B cell (primary cell): Measurements from ENCODE around the gene BCKDHA. TPM values are rescaled to one million over a fixed set of nuclear protein-coding genes. Genes with fewer than 3 reads are reported as not detected.

Source experiments
- ATAC-seq: fragments of 200-7000 bp; cut with Tn5 transposase; one replicate; pipeline ENCODE4 v1.10.0; 2021; ENCODE audit warnings: low read depth, mild to moderate bottlenecking, moderate number of reproducible peaks, moderate library complexity
- CTCF ChIA-PET: fragments of 350-600 bp; sonication (Branson Sonifier 250); formaldehyde crosslinking; loops from one replicate; lab custom pipeline; 2021; ENCODE audit warnings: antibody characterized with exemption, inconsistent platforms; lab: Charles Lee
- POLR2A ChIA-PET: fragments of 350-600 bp; sonication (Branson Sonifier 250); formaldehyde crosslinking; loops from one replicate; lab custom pipeline; 2021; ENCODE audit warnings: antibody characterized with exemption; lab: Charles Lee
- DNase-seq: peaks from one replicate; pipeline ENCODE4 v3.0.0; 2013
- H2AFZ ChIP-seq: 2 replicates; pipeline ENCODE4 v1.6.1; 2012; ENCODE audit warnings: mild to moderate bottlenecking, low read depth, low read length; ENCODE audit not compliant: insufficient read depth, poor library complexity, severe bottlenecking
- H3K27ac ChIP-seq, 2 donors: 1 replicate in 1 of 2; 2 replicates in 1 of 2; pipeline ENCODE4 v1.5.1; 2012 to 2013; ENCODE audit warnings: low read length in 2 of 2, mild to moderate bottlenecking in 2 of 2, moderate library complexity in 1 of 2
- H3K27me3 ChIP-seq, 4 experiments: fragments of 200-600 bp in 1 of 4; sonication (generic) in 1 of 4; replicated peaks in 1 of 4; 1 replicate in 2 of 4; 2 replicates in 2 of 4; pipeline versions ENCODE4 v1.6.1 to v1.7.0; 2013 to 2016; ENCODE audit warnings: low read length in 3 of 4, mild to moderate bottlenecking in 2 of 4, mixed read lengths in 1 of 4, moderate library complexity in 1 of 4; ENCODE audit not compliant: insufficient read depth in 4 of 4, control insufficient read depth in 3 of 4; ENCODE audit errors: control extremely low read depth in 1 of 4
- H3K36me3 ChIP-seq, 2 experiments: replicated peaks in 1 of 2; 1 replicate in 1 of 2; 2 replicates in 1 of 2; pipeline versions ENCODE4 v1.6.1 to v1.7.1; 2013; ENCODE audit warnings: low read length in 1 of 2; ENCODE audit not compliant: insufficient read depth in 2 of 2, control insufficient read depth in 1 of 2; ENCODE audit errors: control extremely low read depth in 1 of 2, extremely low read depth in 1 of 2
- H3K4me1 ChIP-seq, 2 donors: fragments of 200-600 bp in 1 of 2; sonication (generic) in 1 of 2; 1 replicate in 1 of 2; 2 replicates in 1 of 2; pipeline versions ENCODE4 v1.5.1 to v1.6.1; 2013 to 2017; ENCODE audit warnings: low read length in 2 of 2; ENCODE audit not compliant: control insufficient read depth in 2 of 2, insufficient read depth in 2 of 2
- H3K4me2 ChIP-seq: replicated peaks from 2 replicates; pipeline ENCODE3; 2012; ENCODE audit warnings: mild to moderate bottlenecking, low read depth, low read length; ENCODE audit not compliant: poor library complexity, severe bottlenecking
- H3K4me3 ChIP-seq, 5 experiments: fragments of 200-600 bp in 1 of 5; sonication (generic) in 1 of 5; 1 replicate in 3 of 5; 2 replicates in 2 of 5; pipeline versions ENCODE4 v1.5.1 to v1.7.0; 2011 to 2016; ENCODE audit warnings: low read length in 4 of 5, mild to moderate bottlenecking in 4 of 5, low read depth in 2 of 5, control low read depth in 1 of 5, moderate library complexity in 1 of 5; ENCODE audit not compliant: insufficient read depth in 1 of 5; ENCODE audit errors: control extremely low read depth in 1 of 5, extremely low read depth in 1 of 5
- H3K79me2 ChIP-seq: fragments of 200-600 bp; sonication (generic); one replicate; pipeline ENCODE4 v1.6.0; 2016; ENCODE audit warnings: low read length; ENCODE audit not compliant: control insufficient read depth, insufficient read depth
- H3K9ac ChIP-seq: fragments of 200-600 bp; sonication (generic); 2 replicates; pipeline ENCODE4 v1.6.1; 2017; ENCODE audit warnings: mild to moderate bottlenecking, low read length, moderate library complexity
- H3K9me3 ChIP-seq, 3 donors: one replicate each; pipeline versions ENCODE4 v1.6.1 to v1.7.1; 2013; ENCODE audit warnings: low read length in 2 of 3; ENCODE audit not compliant: control insufficient read depth in 2 of 3, insufficient read depth in 1 of 3; ENCODE audit errors: control extremely low read depth in 1 of 3
- H4K20me1 ChIP-seq: 2 replicates; pipeline ENCODE4 v1.6.0; 2012; ENCODE audit warnings: mild to moderate bottlenecking, low read length; ENCODE audit not compliant: insufficient read depth, control insufficient read depth, poor library complexity, severe bottlenecking
- H3K27ac Mint-ChIP-seq: one replicate; pipeline ENCODE4 v1.8.0; 2021; ENCODE audit warnings: mixed read lengths
- H3K27me3 Mint-ChIP-seq: one replicate; pipeline ENCODE4 v1.8.0; 2021; ENCODE audit warnings: mixed read lengths
- H3K4me1 Mint-ChIP-seq: one replicate; pipeline ENCODE4 v1.8.0; 2021; ENCODE audit warnings: mixed read lengths
- H3K4me3 Mint-ChIP-seq: one replicate; pipeline ENCODE4 v1.8.0; 2021; ENCODE audit warnings: mixed read lengths
- H3K9me3 Mint-ChIP-seq: one replicate; pipeline ENCODE4 v1.8.0; 2022; ENCODE audit warnings: mixed read lengths; ENCODE audit not compliant: insufficient read depth
- EZH2 ChIP-seq: IDR thresholded peaks from 2 replicates; pipeline ENCODE4 v1.6.1; 2012; ENCODE audit warnings: borderline replicate concordance, low read depth, mild to moderate bottlenecking, moderate library complexity, low read length; ENCODE audit not compliant: insufficient read depth, poor library complexity, severe bottlenecking
- WGBS: methylation state at CpG from one replicate; pipeline ENCODE4 v1.1.5; 2013; ENCODE audit warnings: missing lambda C conversion rate; ENCODE audit not compliant: insufficient coverage; 5-methylcytosine and 5-hydroxymethylcytosine counted together
- intact Hi-C: fragments of 100-400 bp; cut with micrococcal nuclease; formaldehyde crosslinking; loops from one replicate; pipeline ENCODE4 v1.10.0; 2022
- polyA plus RNA-seq: library from polyadenylated mRNA; depleted of rRNA; stranded (reverse); fragments of >200 nt; gene quantifications from 2 replicates; pipeline ENCODE4 v1.2.3, GENCODE V29; 2012
- total RNA-seq, 2 donors: library from RNA; stranded (reverse); fragments of 120-200 nt in 1 of 2; gene quantifications; 1 replicate in 1 of 2; 2 replicates in 1 of 2; pipeline versions ENCODE4 v1.2.3 to v1.2.4, GENCODE V29; 2013 to 2022
- TF ChIP-seq, protein P1 (sequence below): fragments of 200-600 bp; IDR thresholded peaks from one replicate; pipeline ENCODE4 v1.8.0; 2022; ENCODE audit warnings: antibody characterized with exemption, mild to moderate bottlenecking

BCKDHA gene
- total and polyA plus RNA-seq, 2 donors (not counting 1 experiment from before 2014, with no cell fraction given), result 20.6 to 39.7 TPM

DNA sequence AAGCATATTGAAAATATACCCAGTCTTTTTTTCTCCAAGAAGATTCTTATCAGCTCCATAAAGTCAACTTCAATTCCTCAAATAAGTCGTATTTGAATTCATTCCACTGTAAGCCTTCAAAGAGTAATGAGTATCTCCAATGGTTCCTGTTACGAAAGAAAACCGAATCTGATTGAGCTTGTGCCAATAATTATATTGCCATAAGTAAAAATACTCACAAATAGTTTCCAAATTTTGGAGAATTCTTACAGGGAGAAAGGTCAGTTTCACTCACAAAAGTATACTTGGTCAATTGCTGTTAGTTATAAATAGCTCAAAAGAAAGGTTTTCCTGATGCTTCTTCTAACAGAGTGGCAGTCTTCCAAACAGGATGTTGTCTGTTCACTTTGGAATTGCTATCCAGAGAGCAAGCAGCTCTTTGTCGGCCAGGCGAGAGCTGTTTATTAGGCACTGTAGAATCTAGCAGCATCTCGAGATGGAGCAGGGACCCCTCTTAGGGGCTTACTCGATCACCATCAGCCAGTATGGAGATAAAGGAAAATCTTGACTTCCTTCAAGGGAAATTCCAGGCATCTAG lies 58.8 kb downstream of the BCKDHA start:
- Histone ChIP-seq H3K4me1 (peaks cover 8 to 11% of the 10 kb centered on the region in 2 donors), H3K79me2 (no peaks in the 10 kb centered on the region), H3K4me2 (no peak overlapping the region), H3K9ac (no peak overlapping the region), H3K36me3 (no peaks in the 10 kb centered on the region), H3K9me3 (no peaks in the 10 kb centered on the region), H3K27me3 (no peaks in the 10 kb centered on the region), H2AFZ (no peak overlapping the region), H3K27ac (no peak overlapping the region), H4K20me1 (no peaks in the 10 kb centered on the region), H3K4me3 (no peak overlapping the region)
- intact Hi-C loops, result no loop called here
- POLR2A ChIA-PET, result interaction anchor here (1.4 to 1.7 kb wide), 2 partner anchors 75 to 107 kb away, joined by 3 read pairs; no protein-coding TSS in a partner anchor
- TF ChIP-seq, protein P1, sequence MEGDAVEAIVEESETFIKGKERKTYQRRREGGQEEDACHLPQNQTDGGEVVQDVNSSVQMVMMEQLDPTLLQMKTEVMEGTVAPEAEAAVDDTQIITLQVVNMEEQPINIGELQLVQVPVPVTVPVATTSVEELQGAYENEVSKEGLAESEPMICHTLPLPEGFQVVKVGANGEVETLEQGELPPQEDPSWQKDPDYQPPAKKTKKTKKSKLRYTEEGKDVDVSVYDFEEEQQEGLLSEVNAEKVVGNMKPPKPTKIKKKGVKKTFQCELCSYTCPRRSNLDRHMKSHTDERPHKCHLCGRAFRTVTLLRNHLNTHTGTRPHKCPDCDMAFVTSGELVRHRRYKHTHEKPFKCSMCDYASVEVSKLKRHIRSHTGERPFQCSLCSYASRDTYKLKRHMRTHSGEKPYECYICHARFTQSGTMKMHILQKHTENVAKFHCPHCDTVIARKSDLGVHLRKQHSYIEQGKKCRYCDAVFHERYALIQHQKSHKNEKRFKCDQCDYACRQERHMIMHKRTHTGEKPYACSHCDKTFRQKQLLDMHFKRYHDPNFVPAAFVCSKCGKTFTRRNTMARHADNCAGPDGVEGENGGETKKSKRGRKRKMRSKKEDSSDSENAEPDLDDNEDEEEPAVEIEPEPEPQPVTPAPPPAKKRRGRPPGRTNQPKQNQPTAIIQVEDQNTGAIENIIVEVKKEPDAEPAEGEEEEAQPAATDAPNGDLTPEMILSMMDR, result no peak
- TF ChIP-seq EZH2, result no peak
- no peaks in the 10 kb centered on the region for H3K9me3 Mint-ChIP-seq
- H3K4me3 Mint-ChIP-seq, result no peak overlapping the region
- peaks cover 6% of the 10 kb centered on the region for H3K27me3 Mint-ChIP-seq
- CTCF ChIA-PET, result interaction anchor here (0.6 to 2.3 kb wide), 11 partner anchors 8 to 141 kb away, joined by 3 to 15 read pairs (median 4); no protein-coding TSS in a partner anchor
- H3K27ac Mint-ChIP-seq, result no peak overlapping the region
- DNase-seq, result no peak
- 17% methylated on average over 2 of the region's 7 CpGs for WGBS
- H3K4me1 Mint-ChIP-seq, result peaks cover 28% of the 10 kb centered on the region
- ATAC-seq, result no peak

DNA sequence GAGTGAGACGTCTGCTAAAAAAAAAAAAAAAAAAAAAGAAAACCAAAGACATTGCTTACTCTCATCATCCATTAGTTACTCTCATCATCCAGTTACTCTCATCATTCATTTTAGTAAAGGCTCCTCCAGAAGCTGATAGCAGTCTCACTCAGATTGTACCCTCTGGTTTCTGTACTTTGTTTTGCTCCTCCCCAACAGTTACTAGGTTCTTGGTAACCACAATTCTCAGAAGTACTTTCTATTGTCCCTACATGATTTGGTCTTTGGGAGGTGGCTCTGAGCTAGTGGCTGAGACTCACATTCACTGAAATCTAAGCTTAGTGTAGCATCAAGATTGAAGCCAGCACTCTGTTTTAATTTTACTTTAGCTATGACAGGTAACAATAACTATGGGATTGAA lies 59.6 kb downstream of the BCKDHA start:
- Mint-ChIP-seq H3K4me1 (peaks cover 30% of the 10 kb centered on the region), H3K27ac (no peak overlapping the region), H3K9me3 (no peaks in the 10 kb centered on the region), H3K27me3 (peaks cover 6% of the 10 kb centered on the region), H3K4me3 (no peak overlapping the region)
- CTCF ChIA-PET, result interaction anchor here (0.6 to 2.3 kb wide), 7 partner anchors 8 to 139 kb away, joined by 3 to 15 read pairs (median 4); no protein-coding TSS in a partner anchor
- DNase-seq (no peak), ATAC-seq (peak; percentile 41)
- Histone ChIP-seq H4K20me1 (no peaks in the 10 kb centered on the region), H3K4me1 (peaks cover 8 to 12% of the 10 kb centered on the region in 2 donors), H3K36me3 (no peaks in the 10 kb centered on the region), H3K9me3 (no peaks in the 10 kb centered on the region), H3K27me3 (no peaks in the 10 kb centered on the region), H3K79me2 (no peaks in the 10 kb centered on the region), H2AFZ (no peak overlapping the region), H3K9ac (no peak overlapping the region), H3K4me3 (no peak overlapping the region), H3K27ac (no peak overlapping the region), H3K4me2 (no peak overlapping the region)
- TF ChIP-seq, protein P1, result no peak
- no peak for TF ChIP-seq EZH2
- WGBS, result no CpG with 5 or more reads among the region's 1 CpG
- intact Hi-C loops, result no loop called here
- POLR2A ChIA-PET, result interaction anchor here (1.4 kb wide), 1 partner anchor 106 kb away, joined by 3 read pairs; no protein-coding TSS in a partner anchor
